ENCODE data around the gene ZNF438. TPM values are rescaled to one million over a fixed set of nuclear protein-coding genes. Genes with fewer than 3 reads are reported as not detected.

Gene ZNF438
- total RNA-seq = 3.6 and 4.9 TPM in 2 replicates

GRCh38 chr10:31031558-31032257, at the start of gene ZNF438:
TSS of gene ZNF438 (minus strand) at chr10:31031865. CDS start at chr10:30877034, 154,831 bp downstream.

